ENCODE data around the gene C17orf50. TPM values are rescaled to one million over a fixed set of nuclear protein-coding genes. Genes with fewer than 3 reads are reported as not detected.
A peak's percentile ranks its signal among the peaks of the same experiment; 100 is the strongest.

The C17orf50 gene
- total RNA-seq, result not detected in 2 replicates

DNA sequence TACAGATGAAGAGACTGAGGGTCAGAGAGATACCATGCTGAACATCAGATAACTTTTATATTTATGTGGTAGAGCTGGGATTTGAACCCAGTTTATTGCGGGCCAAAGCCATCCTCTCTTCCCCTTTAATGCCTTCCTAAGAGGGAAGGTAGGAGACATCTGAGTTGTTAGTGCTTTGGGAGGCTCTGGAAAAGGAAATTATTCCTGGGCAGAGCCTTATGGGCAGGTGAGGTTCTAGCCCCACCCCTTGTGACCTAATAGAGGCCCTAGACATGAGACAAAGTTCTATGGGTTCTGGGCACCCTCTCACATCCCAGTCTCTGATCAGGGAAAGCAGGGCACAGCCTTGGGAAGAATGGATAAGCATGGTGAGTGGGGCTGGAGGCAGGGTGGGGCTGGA, at the start of gene C17orf50:
TSS of gene C17orf50 (plus strand) at position 301 of the 400 bp plus-strand sequence. CDS start at position 356, 55 bp downstream.
- no peak for DNase-seq (ENCODE audit: low read depth)
- no peaks in the 10 kb centered on the region for H3K36me3 ChIP-seq (ENCODE audit: control insufficient read depth, insufficient read depth, low read length)
- TF ChIP-seq, protein P1, sequence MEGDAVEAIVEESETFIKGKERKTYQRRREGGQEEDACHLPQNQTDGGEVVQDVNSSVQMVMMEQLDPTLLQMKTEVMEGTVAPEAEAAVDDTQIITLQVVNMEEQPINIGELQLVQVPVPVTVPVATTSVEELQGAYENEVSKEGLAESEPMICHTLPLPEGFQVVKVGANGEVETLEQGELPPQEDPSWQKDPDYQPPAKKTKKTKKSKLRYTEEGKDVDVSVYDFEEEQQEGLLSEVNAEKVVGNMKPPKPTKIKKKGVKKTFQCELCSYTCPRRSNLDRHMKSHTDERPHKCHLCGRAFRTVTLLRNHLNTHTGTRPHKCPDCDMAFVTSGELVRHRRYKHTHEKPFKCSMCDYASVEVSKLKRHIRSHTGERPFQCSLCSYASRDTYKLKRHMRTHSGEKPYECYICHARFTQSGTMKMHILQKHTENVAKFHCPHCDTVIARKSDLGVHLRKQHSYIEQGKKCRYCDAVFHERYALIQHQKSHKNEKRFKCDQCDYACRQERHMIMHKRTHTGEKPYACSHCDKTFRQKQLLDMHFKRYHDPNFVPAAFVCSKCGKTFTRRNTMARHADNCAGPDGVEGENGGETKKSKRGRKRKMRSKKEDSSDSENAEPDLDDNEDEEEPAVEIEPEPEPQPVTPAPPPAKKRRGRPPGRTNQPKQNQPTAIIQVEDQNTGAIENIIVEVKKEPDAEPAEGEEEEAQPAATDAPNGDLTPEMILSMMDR (IDR thresholded peaks at IDR 0.05; ENCODE audit: insufficient read depth, low read length, poor library complexity, severe bottlenecking), result no peak
- no peak within 1 kb of the TSS for H3K4me3 ChIP-seq (ENCODE audit: low read depth, low read length)
- peaks cover 8% of the 10 kb centered on the region for H3K27me3 ChIP-seq (ENCODE audit: control insufficient read depth, insufficient read depth, low read length)

DNA sequence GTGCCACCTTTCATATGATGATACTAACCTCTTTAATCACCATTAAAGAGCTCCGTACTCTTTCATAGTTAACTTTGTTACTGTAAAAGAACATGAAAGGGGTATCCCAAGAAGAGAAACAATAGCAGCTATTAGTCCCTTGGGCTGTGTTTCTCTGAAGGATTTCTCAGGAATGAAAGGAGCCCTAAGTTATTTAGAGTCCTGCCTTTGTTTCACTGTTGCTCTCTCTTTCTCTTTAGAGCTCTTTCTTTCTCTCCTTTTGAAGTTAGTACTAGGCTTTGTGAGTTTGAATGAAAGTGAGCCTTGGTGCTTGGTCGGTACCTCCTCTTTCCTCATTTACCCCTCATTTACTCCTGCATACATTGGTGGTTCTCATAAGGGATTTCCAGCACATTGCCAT, 49.7 kb upstream of the C17orf50 start:
- H3K4me3 ChIP-seq (ENCODE audit: low read depth, low read length), result no peak overlapping the region
- no peak for DNase-seq (ENCODE audit: low read depth)
- TF ChIP-seq, protein P1 (IDR thresholded peaks at IDR 0.05; ENCODE audit: insufficient read depth, low read length, poor library complexity, severe bottlenecking), result no peak
- no peaks in the 10 kb centered on the region for H3K27me3 ChIP-seq (ENCODE audit: control insufficient read depth, insufficient read depth, low read length)
- no peaks in the 10 kb centered on the region for H3K36me3 ChIP-seq (ENCODE audit: control insufficient read depth, insufficient read depth, low read length)

DNA sequence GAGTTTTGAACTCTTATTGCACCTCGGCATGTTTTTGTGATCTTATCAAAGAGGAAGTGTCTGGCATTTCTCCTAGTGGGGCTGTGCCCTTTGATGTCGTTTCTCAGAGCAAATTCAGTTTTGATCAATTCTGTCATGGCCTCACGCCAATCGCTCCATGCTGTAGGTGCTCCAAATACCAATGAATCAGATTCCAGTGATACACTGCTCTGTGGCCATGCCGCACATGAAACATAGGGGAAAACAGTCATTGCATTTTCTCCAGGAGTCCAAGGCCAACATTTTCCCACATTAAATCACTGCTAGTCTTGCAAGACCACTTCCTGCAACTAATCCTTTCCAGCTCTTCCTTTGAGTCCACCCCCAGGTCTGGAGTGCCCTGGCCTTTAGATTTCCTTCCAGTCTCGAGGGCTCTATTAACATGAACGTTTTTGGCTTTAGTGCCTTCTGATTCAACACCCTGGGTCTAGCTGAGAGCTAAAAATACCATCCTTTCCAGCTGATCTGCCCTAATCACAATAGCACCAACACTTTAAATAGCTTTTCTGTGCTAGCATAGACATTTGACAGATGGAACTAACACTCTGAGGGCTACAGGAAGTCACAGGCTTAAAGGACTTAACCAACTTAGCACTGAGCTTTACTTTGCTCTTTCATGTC, 47.5 kb upstream of the C17orf50 start:
- H3K27me3 ChIP-seq (ENCODE audit: control insufficient read depth, insufficient read depth, low read length), result no peaks in the 10 kb centered on the region
- peaks cover 1% of the 10 kb centered on the region for H3K36me3 ChIP-seq (ENCODE audit: control insufficient read depth, insufficient read depth, low read length)
- no peak overlapping the region for H3K4me3 ChIP-seq (ENCODE audit: low read depth, low read length)
- TF ChIP-seq, protein P1 (IDR thresholded peaks at IDR 0.05; ENCODE audit: insufficient read depth, low read length, poor library complexity, severe bottlenecking), result no peak
- DNase-seq (ENCODE audit: low read depth), result peak; percentile 38

DNA sequence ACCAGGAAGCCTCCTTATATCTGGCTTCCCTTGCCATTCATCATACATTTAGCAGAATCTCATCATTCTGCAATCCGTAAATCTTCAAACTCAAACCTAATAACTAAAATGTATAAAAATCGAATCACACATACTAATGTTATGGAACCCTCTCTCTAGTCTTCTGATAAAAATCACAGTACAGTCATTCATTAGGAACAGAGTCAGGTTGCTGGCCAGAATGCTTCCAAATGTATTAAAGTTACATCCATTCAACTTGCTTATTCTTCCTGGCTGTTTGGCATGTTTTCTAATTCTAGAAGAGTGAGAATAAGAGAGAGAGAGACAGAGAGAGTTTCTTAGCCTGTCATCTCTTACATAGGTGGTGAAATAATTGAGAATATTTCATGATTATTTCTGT, 45.7 kb upstream of the C17orf50 start:
- TF ChIP-seq, protein P1 (IDR thresholded peaks at IDR 0.05; ENCODE audit: insufficient read depth, low read length, poor library complexity, severe bottlenecking), result no peak
- H3K36me3 ChIP-seq (ENCODE audit: control insufficient read depth, insufficient read depth, low read length), result peaks cover 1% of the 10 kb centered on the region
- H3K27me3 ChIP-seq (ENCODE audit: control insufficient read depth, insufficient read depth, low read length), result no peaks in the 10 kb centered on the region
- no peak for DNase-seq (ENCODE audit: low read depth)
- no peak overlapping the region for H3K4me3 ChIP-seq (ENCODE audit: low read depth, low read length)

DNA sequence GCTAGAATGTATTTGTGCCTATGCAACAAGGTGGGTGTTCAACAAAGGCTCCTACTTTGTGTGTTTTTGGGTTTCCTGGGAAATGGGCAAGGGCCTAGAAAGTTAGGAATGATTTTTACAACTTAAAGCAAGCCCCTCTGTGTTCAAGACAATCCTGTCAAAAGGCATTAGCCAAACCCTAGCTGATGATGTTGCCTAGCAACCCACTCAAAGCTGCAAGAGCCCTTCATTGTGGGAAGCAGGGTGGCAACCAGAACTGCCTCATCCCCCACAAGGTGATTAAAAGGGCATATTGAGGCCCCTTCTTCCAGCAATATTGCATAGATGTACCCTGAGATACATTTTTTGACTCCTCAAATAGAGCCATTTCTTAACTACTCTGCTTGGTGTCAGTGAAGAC, 45.3 kb upstream of the C17orf50 start:
- Histone ChIP-seq H3K27me3 (ENCODE audit: control insufficient read depth, insufficient read depth, low read length) (no peaks in the 10 kb centered on the region), H3K36me3 (ENCODE audit: control insufficient read depth, insufficient read depth, low read length) (peaks cover 1% of the 10 kb centered on the region), H3K4me3 (ENCODE audit: low read depth, low read length) (no peak overlapping the region)
- no peak for DNase-seq (ENCODE audit: low read depth)
- TF ChIP-seq, protein P1 (IDR thresholded peaks at IDR 0.05; ENCODE audit: insufficient read depth, low read length, poor library complexity, severe bottlenecking), result no peak

DNA sequence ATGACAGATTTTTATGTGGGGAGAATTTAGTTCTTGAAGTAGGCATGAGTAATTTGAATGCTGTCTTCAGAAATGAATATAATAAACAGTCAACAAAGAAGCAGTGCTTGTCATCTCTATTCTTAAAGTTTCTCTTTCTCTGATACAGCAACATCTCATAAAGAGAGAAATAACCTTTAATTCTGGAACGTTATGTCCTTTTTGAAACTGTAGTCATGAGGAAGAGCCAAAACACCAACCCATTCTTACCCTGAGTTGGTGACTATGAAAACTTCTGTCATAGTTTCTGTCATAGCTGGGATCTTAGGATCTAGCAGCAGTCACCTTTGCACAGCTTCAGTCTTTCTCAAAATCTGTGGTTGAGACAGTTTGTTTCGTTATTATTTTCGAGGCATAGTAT, 44.5 kb upstream of the C17orf50 start:
- TF ChIP-seq, protein P1 (IDR thresholded peaks at IDR 0.05; ENCODE audit: insufficient read depth, low read length, poor library complexity, severe bottlenecking), result no peak
- Histone ChIP-seq H3K36me3 (ENCODE audit: control insufficient read depth, insufficient read depth, low read length) (peaks cover 1% of the 10 kb centered on the region), H3K27me3 (ENCODE audit: control insufficient read depth, insufficient read depth, low read length) (no peaks in the 10 kb centered on the region), H3K4me3 (ENCODE audit: low read depth, low read length) (no peak overlapping the region)
- DNase-seq (ENCODE audit: low read depth), result no peak

All from kidney epithelial cell (primary cell).